Liver (tissue), 3 donors: ENCODE data around the gene FASN.

Experiments
- GABPA ChIP-seq, 2 donors: IDR thresholded peaks in 1 of 2; conservative IDR thresholded peaks in 1 of 2; 2 replicates each; pipeline ENCODE4 v1.6.1; 2016; ENCODE audit warnings: antibody characterized with exemption in 2 of 2, mild to moderate bottlenecking in 1 of 2, moderate library complexity in 1 of 2
- MAX ChIP-seq: IDR thresholded peaks from 2 replicates; pipeline ENCODE4 v1.6.1; 2016; ENCODE audit warnings: antibody characterized with exemption
- RAD21 ChIP-seq, 2 donors: IDR thresholded peaks; 2 replicates each; pipeline ENCODE4 v1.6.1; 2016; ENCODE audit warnings: antibody characterized with exemption in 2 of 2, mild to moderate bottlenecking in 2 of 2
- RXRA ChIP-seq, 2 donors: IDR thresholded peaks; 2 replicates each; pipeline ENCODE4 v1.6.1; 2017 to 2018; ENCODE audit warnings: antibody characterized with exemption in 2 of 2, mild to moderate bottlenecking in 1 of 2
- TAF1 ChIP-seq: conservative IDR thresholded peaks from 2 replicates; pipeline ENCODE4 v1.6.1; 2016; ENCODE audit warnings: antibody characterized with exemption, mild to moderate bottlenecking
- YY1 ChIP-seq: IDR thresholded peaks from 2 replicates; pipeline ENCODE4 v1.6.1; 2016; ENCODE audit warnings: antibody characterized with exemption, mild to moderate bottlenecking
- ZBTB33 ChIP-seq: IDR thresholded peaks from 2 replicates; pipeline ENCODE4 v1.6.1; 2016; ENCODE audit warnings: antibody characterized with exemption
- TF ChIP-seq, protein P1 (sequence below): fragments of 150-350 bp; IDR thresholded peaks from 2 replicates; pipeline ENCODE4 v1.5.1; 2017; ENCODE audit warnings: improper control_type of control experiment, low read depth, low read length; ENCODE audit not compliant: missing input control
- TF ChIP-seq, protein P2 (sequence below): IDR thresholded peaks from 2 replicates; pipeline ENCODE4 v1.6.1; 2016; ENCODE audit warnings: antibody characterized with exemption, mild to moderate bottlenecking
- donor health status: healthy.
- donor health status: healthy.

- TF ChIP-seq, protein P1, sequence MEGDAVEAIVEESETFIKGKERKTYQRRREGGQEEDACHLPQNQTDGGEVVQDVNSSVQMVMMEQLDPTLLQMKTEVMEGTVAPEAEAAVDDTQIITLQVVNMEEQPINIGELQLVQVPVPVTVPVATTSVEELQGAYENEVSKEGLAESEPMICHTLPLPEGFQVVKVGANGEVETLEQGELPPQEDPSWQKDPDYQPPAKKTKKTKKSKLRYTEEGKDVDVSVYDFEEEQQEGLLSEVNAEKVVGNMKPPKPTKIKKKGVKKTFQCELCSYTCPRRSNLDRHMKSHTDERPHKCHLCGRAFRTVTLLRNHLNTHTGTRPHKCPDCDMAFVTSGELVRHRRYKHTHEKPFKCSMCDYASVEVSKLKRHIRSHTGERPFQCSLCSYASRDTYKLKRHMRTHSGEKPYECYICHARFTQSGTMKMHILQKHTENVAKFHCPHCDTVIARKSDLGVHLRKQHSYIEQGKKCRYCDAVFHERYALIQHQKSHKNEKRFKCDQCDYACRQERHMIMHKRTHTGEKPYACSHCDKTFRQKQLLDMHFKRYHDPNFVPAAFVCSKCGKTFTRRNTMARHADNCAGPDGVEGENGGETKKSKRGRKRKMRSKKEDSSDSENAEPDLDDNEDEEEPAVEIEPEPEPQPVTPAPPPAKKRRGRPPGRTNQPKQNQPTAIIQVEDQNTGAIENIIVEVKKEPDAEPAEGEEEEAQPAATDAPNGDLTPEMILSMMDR, result no peak
- TF ChIP-seq, protein P2, sequence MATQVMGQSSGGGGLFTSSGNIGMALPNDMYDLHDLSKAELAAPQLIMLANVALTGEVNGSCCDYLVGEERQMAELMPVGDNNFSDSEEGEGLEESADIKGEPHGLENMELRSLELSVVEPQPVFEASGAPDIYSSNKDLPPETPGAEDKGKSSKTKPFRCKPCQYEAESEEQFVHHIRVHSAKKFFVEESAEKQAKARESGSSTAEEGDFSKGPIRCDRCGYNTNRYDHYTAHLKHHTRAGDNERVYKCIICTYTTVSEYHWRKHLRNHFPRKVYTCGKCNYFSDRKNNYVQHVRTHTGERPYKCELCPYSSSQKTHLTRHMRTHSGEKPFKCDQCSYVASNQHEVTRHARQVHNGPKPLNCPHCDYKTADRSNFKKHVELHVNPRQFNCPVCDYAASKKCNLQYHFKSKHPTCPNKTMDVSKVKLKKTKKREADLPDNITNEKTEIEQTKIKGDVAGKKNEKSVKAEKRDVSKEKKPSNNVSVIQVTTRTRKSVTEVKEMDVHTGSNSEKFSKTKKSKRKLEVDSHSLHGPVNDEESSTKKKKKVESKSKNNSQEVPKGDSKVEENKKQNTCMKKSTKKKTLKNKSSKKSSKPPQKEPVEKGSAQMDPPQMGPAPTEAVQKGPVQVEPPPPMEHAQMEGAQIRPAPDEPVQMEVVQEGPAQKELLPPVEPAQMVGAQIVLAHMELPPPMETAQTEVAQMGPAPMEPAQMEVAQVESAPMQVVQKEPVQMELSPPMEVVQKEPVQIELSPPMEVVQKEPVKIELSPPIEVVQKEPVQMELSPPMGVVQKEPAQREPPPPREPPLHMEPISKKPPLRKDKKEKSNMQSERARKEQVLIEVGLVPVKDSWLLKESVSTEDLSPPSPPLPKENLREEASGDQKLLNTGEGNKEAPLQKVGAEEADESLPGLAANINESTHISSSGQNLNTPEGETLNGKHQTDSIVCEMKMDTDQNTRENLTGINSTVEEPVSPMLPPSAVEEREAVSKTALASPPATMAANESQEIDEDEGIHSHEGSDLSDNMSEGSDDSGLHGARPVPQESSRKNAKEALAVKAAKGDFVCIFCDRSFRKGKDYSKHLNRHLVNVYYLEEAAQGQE, result no peak
- TF ChIP-seq ZBTB33 (no peak), GABPA (IDR thresholded peaks at IDR 0.05 in 1 of 2, conservative IDR thresholded peaks at IDR 0.05 in 1 of 2) (no peak), YY1 (no peak), MAX (no peak), RAD21 (IDR thresholded peaks at IDR 0.05) (no peak), RXRA (IDR thresholded peaks at IDR 0.05) (no peak), TAF1 (no peak)
These were observed 43.5 kb downstream of the FASN start for GRCh38 chr17:82054351-82055022.
